Endothelial cell of umbilical vein (primary cell): ENCODE results near the gene DMD. TPM values are rescaled to one million over a fixed set of nuclear protein-coding genes. Genes with fewer than 3 reads are reported as not detected.

Experiments used
- BruUV-seq: library from RNA; stranded (reverse); fragments of 400-500 nt; replicated peaks from 2 replicates; lab custom pipeline; 2021; lab: Mats Ljungman, UMichigan
- CTCF ChIA-PET: fragments of 300-600, 350-600 bp; sonication (Branson Sonifier 250); formaldehyde crosslinking; loops from one replicate; lab custom pipeline; 2021; ENCODE audit warnings: antibody characterized with exemption, inconsistent platforms; lab: Charles Lee
- POLR2A ChIA-PET: fragments of 300-600, 350-600 bp; sonication (Branson Sonifier 250); formaldehyde crosslinking; loops from one replicate; lab custom pipeline; 2021; ENCODE audit warnings: antibody characterized with exemption, inconsistent platforms; lab: Charles Lee
- DNase-seq: peaks from one replicate; pipeline ENCODE4 v3.0.0-alpha.2; 2011; ENCODE audit warnings: low read depth, low spot score
- FAIRE-seq: peaks from 2 replicates; lab custom pipeline; 2011; peaks lifted over from hg19 to GRCh38; lab: Jason Lieb, UNC
- H2AFZ ChIP-seq: 2 replicates; pipeline ENCODE4 v1.6.0; 2012; ENCODE audit warnings: low read depth, low read length, control low read depth, inconsistent platforms
- H3K27ac ChIP-seq: 2 replicates; pipeline ENCODE4 v1.5.1; 2011; ENCODE audit warnings: low read depth, mild to moderate bottlenecking, control low read depth, low read length, moderate library complexity; ENCODE audit not compliant: insufficient read depth
- H3K27me3 ChIP-seq, 2 experiments: 2 replicates each; pipeline versions ENCODE4 v1.6.0 to v1.6.1; 2011; ENCODE audit warnings: low read length in 2 of 2, mixed read lengths in 1 of 2; ENCODE audit not compliant: control insufficient read depth in 2 of 2, insufficient read depth in 2 of 2
- H3K36me3 ChIP-seq, 2 experiments: 2 replicates in 1 of 2; 3 replicates in 1 of 2; pipeline ENCODE4 v1.5.1; 2011; ENCODE audit warnings: low read length in 2 of 2, mild to moderate bottlenecking in 1 of 2, moderate library complexity in 1 of 2; ENCODE audit not compliant: control insufficient read depth in 2 of 2, insufficient read depth in 2 of 2; ENCODE audit errors: extremely low read depth in 1 of 2
- H3K4me1 ChIP-seq: 3 replicates; pipeline ENCODE4 v1.5.1; 2011; ENCODE audit warnings: mild to moderate bottlenecking, low read length; ENCODE audit not compliant: control insufficient read depth, insufficient read depth; ENCODE audit errors: extremely low read depth
- H3K4me2 ChIP-seq: 2 replicates; pipeline ENCODE4 v1.6.1; 2011; ENCODE audit warnings: low read length, control low read depth, mixed read lengths; ENCODE audit not compliant: insufficient read depth
- H3K4me3 ChIP-seq, 3 experiments: fragments of 200-600 bp in 1 of 3; sonication (generic), shearing (Covaris generic) in 1 of 3; replicated peaks in 1 of 3; 2 replicates each; pipeline ENCODE4 v1.5.1; 2011 to 2016; ENCODE audit warnings: control low read depth in 3 of 3, low read length in 3 of 3, mild to moderate bottlenecking in 2 of 3, inconsistent platforms in 1 of 3, low read depth in 1 of 3, moderate library complexity in 1 of 3; ENCODE audit not compliant: insufficient read depth in 1 of 3
- H3K79me2 ChIP-seq: 2 replicates; pipeline ENCODE4 v1.6.0; 2012; ENCODE audit warnings: low read length, inconsistent platforms; ENCODE audit not compliant: control insufficient read depth, insufficient read depth
- H3K9ac ChIP-seq: replicated peaks from 2 replicates; pipeline ENCODE3; 2011; ENCODE audit warnings: low read length, control low read depth; ENCODE audit not compliant: insufficient read depth; ENCODE audit errors: extremely low read depth
- H3K9me1 ChIP-seq: replicated peaks from 3 replicates; pipeline ENCODE4 v1.6.0; 2011; ENCODE audit warnings: mild to moderate bottlenecking, low read length; ENCODE audit not compliant: control insufficient read depth, insufficient read depth; ENCODE audit errors: extremely low read depth
- H3K9me3 ChIP-seq: replicated peaks from 2 replicates; pipeline ENCODE4 v1.5.1; 2012; ENCODE audit warnings: low read length, inconsistent platforms; ENCODE audit not compliant: control insufficient read depth, insufficient read depth
- H4K20me1 ChIP-seq: replicated peaks from 2 replicates; pipeline ENCODE3; 2011; ENCODE audit warnings: mild to moderate bottlenecking, low read length; ENCODE audit not compliant: control insufficient read depth, insufficient read depth; ENCODE audit errors: extremely low read depth
- CTCF ChIP-seq, 2 donors: IDR thresholded peaks; 1 replicate in 1 of 2; 2 replicates in 1 of 2; pipeline ENCODE4 v1.5.1; 2011; ENCODE audit warnings: low read length in 2 of 2, mild to moderate bottlenecking in 2 of 2, moderate library complexity in 2 of 2, control low read depth in 1 of 2, inconsistent platforms in 1 of 2, low read depth in 1 of 2; ENCODE audit not compliant: insufficient read depth in 1 of 2; ENCODE audit errors: extremely low read depth in 1 of 2
- EZH2 ChIP-seq: IDR thresholded peaks from 2 replicates; pipeline ENCODE4 v1.6.1; 2012; ENCODE audit warnings: borderline replicate concordance, low read depth, mild to moderate bottlenecking, moderate library complexity, low read length, inconsistent platforms; ENCODE audit not compliant: severe bottlenecking
- FOS ChIP-seq: IDR thresholded peaks from 2 replicates; pipeline ENCODE4 v1.6.1; 2011; ENCODE audit warnings: mild to moderate bottlenecking, low read length, moderate library complexity, borderline replicate concordance; ENCODE audit not compliant: insufficient read depth
- GATA2 ChIP-seq: IDR thresholded peaks from 2 replicates; pipeline ENCODE4 v1.7.0; 2011; ENCODE audit warnings: low read depth, mild to moderate bottlenecking, moderate library complexity, mixed read lengths, low read length; ENCODE audit not compliant: insufficient read length, insufficient read depth
- JUN ChIP-seq: IDR thresholded peaks from 2 replicates; pipeline ENCODE4 v1.6.1; 2011; ENCODE audit warnings: borderline replicate concordance, low read depth; ENCODE audit not compliant: insufficient read length, insufficient read depth
- MAX ChIP-seq: IDR thresholded peaks from 2 replicates; pipeline ENCODE4 v1.6.1; 2011; ENCODE audit not compliant: insufficient read depth, insufficient read length
- MYC ChIP-seq: IDR thresholded peaks from one replicate; pipeline ENCODE4 v1.6.1; 2011; ENCODE audit warnings: mild to moderate bottlenecking, low read depth, low read length
- POLR2A ChIP-seq: IDR thresholded peaks from 2 replicates; pipeline ENCODE4 v1.6.1; 2012; ENCODE audit warnings: low read depth, mild to moderate bottlenecking, control low read depth, low read length
- POLR2AphosphoS5 ChIP-seq: IDR thresholded peaks from 2 replicates; pipeline ENCODE4 v1.6.1; 2012; ENCODE audit warnings: low read depth, mild to moderate bottlenecking, control low read depth, low read length, moderate library complexity; ENCODE audit not compliant: insufficient read depth
- dilution Hi-C: fragments of 300-500 bp; cut with MboI; formaldehyde crosslinking; loops from one replicate; pipeline ENCODE4 v1.15.0; 2019; ENCODE audit warnings: low sequenced_read_pairs; ENCODE audit not compliant: extremely low pct_ligation_motif_present
- intact Hi-C: fragments of 100-400 bp; cut with micrococcal nuclease; formaldehyde crosslinking; loops from one replicate; pipeline ENCODE4 v1.10.0; 2022
- polyA plus RNA-seq, 4 experiments: library from polyadenylated mRNA; depleted of rRNA in 3 of 4; stranded (reverse) in 3 of 4; unstranded in 1 of 4; fragments of >200 nt; gene quantifications; 2 replicates each; pipeline versions ENCODE4 v1.2.1 to v1.2.3, GENCODE V29; 2011 to 2012; ENCODE audit warnings: missing spikeins in 1 of 4
- total RNA-seq: library from RNA; stranded (reverse); gene quantifications from 2 replicates; pipeline ENCODE4 v1.2.3, GENCODE V29; 2021

DMD gene
- total and polyA plus RNA-seq, 2 donors (not counting 3 experiments of a cell fraction or from before 2014, with no cell fraction given) = 7.3 to 9.0 TPM

GRCh38 chrX:31294475-31294874 lies 1916.9 kb downstream of the DMD start:
- Histone ChIP-seq H4K20me1 (no peaks in the 10 kb centered on the region), H3K27me3 (no peaks in the 10 kb centered on the region), H3K9ac (no peak overlapping the region), H3K4me2 (no peak overlapping the region), H3K9me3 (no peaks in the 10 kb centered on the region), H3K79me2 (no peaks in the 10 kb centered on the region), H3K4me3 (no peak overlapping the region), H3K36me3 (no peaks in the 10 kb centered on the region), H2AFZ (no peak overlapping the region), H3K4me1 (no peaks in the 10 kb centered on the region), H3K27ac (no peak overlapping the region), H3K9me1 (no peaks in the 10 kb centered on the region)
- no TSS peak for BruUV-seq
- dilution Hi-C loops (no loop called here), intact Hi-C loops (loop anchor here (5.0 to 10.0 kb wide), 2 partner anchors 320 to 363 kb away; no protein-coding TSS in a partner anchor)
- no peak for DNase-seq
- no peak for FAIRE-seq
- TF ChIP-seq POLR2A = no peak
- TF ChIP-seq CTCF (IDR thresholded peaks at IDR 0.05; ENCODE audit: extremely low read depth in 1 of 2, insufficient read depth in 1 of 2, low read depth in 1 of 2, low read length in 2 of 2) = no peak
- TF ChIP-seq POLR2AphosphoS5 = no peak
- no peak for TF ChIP-seq JUN
- TF ChIP-seq MYC = no peak
- no peak for TF ChIP-seq FOS
- TF ChIP-seq EZH2 = no peak
- TF ChIP-seq MAX = no peak
- no peak for TF ChIP-seq GATA2
- CTCF ChIA-PET = interaction anchor here (1.0 to 3.2 kb wide), 4 partner anchors 74 to 259 kb away, joined by 3 to 28 read pairs (median 8); no protein-coding TSS in a partner anchor
- POLR2A ChIA-PET = no interaction called here
